Stimulated activated CD8-positive, alpha-beta memory T cell treated with anti-CD3 and anti-CD28 coated beads, Interleukin-12 subunit alpha, Interleukin-12 subunit beta, amount 100 ng/mL, for 24 hours (primary cell): ENCODE results near the gene NUDT3.

Source experiments
- DNase-seq: peaks from one replicate; pipeline ENCODE4 v3.0.0-alpha.2; 2020; ENCODE audit errors: extremely low read depth

The NUDT3 gene

DNA sequence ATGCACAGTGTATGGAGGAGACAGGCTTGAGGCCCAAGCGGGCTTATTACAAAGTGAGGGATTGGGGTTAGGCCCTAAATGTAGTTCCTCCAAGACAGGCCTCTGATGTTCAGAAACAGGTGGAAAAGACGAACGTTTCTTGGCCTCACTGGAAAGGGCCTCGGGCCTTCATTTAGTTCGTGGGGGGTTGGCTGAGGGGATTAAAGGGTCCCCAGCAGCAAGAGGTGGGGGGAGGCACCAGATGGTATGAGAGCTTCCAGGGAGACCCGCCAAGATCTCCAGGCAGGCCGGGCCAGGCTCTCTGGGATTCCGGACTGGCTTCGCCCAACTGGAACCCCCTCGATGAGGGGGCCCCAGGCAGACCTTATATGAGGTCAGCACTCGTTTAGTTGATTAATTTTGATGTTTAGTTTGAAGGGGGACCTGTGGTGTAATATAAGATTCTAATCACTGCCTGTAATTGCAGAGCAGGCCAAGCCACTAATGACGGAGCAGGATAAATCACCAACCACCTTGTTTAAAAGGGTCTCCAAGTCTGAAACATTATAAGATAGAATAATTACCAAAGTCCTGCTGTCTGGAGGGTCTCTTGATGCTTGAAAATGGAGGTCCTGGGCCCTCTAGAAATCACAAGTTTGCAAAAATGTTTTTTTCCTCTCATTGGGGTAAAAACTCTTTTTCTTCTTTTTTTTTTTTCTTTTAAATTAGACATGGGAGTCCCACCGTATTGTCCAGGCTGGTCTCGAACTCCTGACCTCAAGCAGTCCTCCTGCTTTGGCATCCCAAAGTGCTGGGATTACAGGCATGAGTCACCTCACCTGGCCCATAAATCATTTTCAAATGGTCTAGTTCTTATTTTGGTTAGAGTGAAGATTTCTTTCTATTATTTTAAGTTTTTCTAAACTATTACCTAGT is 153.6 kb downstream of the NUDT3 start:
- DNase-seq, result no peak

DNA sequence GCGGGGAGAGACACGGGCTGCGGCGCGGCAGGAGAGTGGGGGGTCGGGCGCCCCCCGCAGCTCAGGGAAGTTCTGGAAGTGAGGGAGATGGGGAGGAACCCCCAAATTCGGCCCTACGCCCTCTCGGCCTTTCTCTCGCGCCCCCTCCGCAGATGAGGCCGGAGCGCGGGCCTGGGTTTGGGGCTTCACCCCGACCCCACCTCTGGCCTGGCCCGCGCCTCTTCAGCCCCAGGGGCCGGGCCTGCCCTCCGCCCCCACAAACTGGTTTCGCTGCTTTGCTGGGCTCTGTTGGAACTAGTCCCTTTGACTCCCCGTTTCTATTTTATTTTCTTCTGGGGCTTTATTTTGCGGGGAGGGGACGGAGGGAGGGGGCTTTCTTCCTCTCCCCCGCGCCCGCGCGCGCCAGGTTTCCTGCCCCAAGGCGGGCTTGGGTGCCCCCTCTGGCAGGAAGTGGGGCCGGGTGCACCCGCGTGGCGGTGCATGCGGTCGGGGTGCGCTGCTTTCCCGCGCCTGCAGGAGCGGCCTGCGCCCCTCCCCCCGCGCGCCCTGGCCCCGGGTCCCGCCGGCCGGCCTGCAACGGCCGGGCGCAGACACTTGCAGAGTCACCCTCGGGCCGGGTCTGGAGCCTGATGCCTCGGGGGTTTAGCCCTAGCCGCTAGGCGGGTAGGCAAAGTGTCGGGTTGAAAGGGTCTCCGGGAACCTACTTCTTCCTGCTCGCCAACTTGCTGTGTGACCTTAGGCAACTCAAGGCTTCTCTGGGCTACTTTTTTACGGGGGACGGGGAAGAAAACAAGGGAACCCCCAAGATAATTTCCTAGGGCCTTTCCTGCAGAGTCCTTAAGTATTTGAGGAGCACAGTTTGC is 154.5 kb downstream of the NUDT3 start:
- peak; percentile 57 for DNase-seq

DNA sequence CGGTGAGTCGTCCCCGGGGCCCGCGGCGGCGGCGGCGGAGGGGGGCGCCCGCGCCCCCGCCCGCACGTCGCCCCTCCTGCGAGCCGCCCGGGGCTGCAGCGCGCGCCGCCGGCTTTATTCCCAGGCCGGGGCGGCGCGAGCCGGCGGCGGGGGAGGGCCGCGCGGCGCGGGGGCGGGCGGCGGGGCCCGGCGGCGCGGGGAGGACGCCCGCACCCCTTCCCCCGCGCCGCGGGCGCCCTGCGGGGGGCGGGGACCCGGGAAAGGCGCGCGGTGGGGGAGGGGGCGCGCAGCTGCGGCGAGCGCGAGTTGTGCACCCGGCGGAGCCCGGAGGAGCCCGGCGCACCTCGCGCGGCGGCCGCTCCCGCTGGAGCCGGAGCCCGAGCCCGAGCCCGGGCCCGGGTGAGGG is 155.2 kb downstream of the NUDT3 start:
- no peak for DNase-seq

DNA sequence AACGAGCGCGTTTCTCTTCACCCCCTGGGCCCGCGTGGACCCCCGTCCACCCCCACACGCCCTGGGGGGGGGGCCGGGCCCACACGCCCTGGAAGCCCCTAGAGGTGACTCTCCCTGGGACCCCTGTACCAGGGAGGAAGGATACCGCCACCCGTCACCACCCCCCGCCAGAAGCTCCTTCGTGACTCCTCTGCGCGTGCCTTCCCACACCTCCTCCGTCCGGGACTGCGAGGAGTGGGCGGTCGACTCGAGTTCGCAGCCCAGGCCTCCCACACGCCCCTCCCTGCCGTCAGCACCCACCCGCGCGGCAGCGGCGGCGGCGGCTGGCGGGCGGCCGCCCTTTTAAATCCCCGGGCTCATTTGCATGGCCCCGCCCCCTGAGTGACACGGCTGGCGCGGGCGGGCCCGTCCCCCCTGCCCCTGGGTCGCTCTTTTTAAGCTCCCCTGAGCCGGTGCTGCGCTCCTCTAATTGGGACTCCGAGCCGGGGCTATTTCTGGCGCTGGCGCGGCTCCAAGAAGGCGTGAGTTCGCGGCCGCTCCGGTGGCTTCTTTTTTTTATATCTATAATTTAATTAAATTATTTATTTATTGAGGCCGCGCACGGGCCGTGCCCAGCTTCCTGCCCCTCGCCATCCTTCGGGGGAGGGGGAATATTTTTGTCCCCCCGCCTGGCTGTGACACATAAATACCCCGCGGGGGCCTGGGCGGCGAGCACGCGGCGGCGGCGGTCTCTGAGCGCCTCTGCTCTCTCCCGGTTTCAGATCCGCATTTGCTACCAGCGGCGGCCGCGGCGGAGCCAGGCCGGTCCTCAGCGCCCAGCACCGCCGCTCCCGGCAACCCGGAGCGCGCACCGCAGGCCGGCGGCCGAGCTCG is 155.8 kb downstream of the NUDT3 start, which contains the start of gene HMGA1:
TSS of gene HMGA1 (plus strand) at position 431 of the 873 bp plus-strand sequence. CDS start 3,908 bp downstream, outside the sequence.
- peak; percentile 80 for DNase-seq

- no peak for DNase-seq
Measured at GRCh38 chr6:34236131-34236442, 156.4 kb downstream of the NUDT3 start.

DNA sequence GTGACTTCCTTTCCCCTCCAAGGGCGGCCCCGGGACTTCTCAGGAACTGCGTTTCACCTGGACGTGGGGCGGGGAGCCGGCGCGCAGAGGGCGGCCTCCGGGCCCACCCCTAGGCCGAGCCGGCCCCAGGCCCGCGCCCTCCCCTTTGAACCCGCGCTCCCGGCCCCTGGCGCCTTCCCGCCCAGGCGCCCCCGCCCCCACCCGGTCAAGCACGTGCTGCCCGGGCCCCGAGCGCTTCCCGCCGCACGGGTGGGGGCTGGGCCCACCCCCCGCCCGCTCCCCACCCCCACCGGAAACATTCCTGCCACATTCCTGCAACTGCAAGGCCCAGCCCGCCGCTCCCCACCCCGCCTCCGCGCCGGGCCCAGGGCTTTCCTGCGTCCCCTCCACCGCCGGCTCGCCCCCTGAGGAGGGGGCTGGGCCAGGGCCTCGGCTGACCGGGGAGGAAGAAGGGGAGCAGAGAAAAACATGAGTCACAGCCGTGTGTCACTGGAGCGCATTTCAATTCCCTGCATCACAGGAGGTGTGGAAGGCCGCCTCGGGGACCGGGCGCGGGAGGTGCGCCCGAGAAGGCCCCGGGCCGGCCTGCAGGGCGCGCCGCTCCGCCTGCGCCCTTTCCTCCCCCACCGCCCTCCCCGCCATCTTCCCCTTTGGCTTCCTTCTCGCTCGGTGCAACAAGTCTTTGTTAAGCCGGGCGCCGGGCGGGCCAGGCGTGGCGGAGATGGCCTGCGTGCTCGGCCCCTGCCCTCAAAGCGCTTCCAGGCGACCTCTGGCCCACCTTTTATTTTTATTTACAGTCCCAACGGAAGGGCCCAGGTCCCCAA is 156.9 kb downstream of the NUDT3 start:
- no peak for DNase-seq

DNA sequence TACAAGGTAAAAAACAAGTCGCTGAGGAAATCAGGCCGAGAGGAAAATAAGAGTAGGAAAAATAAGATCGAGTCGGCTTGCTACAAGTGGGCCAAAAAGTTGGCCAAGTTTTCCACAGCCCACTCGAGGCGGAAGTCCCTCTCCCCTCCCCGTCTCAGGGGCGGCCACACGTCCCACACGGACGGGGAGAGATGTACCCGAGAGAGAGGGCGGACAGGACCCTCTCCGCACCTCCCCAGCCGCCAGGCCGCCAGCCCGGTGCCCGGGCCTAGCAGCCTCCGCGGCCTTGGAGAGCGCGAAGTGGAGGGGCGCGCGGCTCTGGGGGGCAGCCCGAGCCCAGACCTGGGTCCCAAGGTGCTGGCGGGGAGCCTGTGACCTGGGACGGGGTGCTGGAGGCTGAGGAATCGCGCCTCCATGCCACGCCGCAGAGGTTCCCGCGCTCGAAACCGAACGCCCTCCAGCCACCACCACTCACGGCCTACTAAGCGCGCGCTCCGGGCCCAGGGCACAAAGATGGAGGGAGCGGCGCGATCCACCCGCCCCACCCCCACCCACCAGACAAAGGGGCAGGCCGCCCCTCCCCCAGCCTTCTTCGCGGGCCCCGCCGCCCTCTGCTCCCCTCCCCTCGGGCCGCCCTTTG is 157.7 kb downstream of the NUDT3 start:
- DNase-seq, result no peak

DNA sequence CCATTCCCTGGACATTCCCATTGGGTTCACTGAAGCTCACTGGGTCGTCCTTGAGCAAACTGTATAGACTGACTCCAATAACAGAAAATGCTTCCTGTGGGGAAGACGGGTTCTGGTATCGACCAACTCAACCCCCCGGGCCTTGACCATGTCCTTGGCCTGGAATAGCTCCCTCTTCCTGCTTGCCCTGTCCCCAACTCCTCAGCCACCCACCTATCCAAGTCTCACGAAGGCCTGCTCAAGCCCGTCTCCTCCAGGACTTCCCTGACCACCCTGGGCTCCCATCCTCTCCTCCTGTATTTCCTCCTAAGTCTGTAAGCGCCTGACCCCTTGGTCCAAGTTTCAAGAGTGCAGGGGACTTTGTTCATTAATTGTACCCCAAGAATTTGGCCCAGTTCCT is 158.6 kb downstream of the NUDT3 start:
- DNase-seq, result no peak

- no peak for DNase-seq
Measured at GRCh38 chr6:34232901-34233300, 159.6 kb downstream of the NUDT3 start.

DNA sequence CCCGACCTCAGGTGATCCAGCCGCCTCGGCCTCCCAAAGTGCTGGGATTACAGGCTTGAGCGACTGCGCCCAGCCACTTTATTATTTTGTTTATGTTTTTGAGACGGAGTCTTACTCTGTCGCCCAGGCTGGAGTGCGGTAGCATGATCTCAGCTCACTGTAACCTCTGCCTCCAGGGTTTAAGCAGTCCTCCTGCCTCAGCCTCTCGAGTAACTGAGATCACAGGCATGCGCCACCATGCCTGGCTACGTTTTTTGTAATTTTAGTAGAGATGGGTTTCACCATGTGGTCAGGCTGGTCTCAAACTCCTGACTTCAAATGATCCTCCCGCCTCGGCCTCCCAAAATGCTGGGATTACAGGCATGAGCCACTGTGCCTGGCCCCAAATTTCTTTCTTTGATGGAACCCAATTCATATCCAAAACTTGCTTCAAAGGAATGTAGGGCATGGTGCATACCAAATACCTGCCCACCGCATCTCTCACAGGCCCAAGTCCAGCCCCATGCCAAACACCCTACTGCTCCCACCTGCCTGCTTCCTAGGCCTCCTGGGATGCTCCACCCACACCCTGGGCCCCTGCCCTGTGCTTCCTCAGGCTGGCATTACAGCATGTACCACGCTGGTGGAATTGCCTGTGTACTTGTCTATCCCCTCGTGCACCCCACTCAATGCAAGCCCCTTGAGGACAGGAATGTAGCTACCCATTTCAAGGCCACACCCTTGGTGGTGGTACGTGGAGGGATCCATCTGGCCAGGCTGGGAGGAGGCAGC is 160.7 kb downstream of the NUDT3 start:
- no peak for DNase-seq

DNA sequence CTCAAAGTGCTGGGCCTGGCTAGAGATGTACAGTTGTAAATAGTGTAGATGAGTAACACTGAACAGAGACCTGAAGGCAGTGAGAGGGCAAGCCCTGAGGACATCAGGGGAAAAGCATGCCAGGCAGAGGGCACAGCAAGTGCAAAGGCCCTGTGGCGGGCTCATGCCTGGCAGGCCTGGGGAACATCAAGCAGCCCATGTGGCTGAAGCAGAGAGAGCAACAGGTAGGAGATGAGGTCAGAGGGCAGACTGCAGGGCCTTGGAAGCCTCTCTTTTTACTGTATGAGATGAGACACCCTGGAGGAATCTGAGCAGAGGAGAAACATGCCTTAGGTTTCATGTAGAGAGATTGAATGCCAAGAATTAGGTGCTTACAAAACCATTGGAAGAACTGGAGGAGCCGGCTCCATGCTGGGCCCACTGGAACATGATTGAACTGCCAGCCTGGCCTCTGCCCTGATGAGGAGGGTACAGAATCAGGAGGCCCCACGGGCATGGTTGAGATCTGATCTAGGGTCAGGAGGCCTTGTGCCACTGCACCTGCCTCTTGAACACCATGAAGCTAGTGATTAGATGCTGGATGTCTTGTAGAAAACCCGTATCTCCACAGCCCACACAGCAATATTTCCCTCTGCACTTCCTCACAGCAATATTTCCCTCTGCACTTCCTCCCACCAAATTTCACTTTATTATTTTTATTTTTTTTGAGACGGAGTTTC is 161.7 kb downstream of the NUDT3 start:
- DNase-seq, result no peak

DNA sequence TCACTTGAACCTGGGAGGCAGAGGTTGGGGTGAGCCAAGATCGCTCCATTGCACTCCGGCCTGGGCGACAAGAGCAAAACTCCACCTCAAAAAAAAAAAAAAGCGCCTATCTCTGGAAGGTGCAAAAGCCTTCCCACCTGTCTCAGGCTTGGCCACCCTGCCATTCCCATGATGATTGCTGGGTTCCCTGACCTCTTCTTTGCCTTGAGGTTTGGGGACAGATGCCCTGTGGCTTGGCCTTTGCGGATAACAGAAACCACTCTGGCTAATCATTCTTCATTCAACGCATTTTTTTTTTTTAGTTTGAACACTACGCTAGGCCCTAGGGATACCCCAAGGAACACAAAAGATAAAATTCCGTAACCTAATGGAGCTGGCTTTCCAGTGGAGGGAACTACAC is 162.6 kb downstream of the NUDT3 start:
- DNase-seq, result no peak
